IPS-15b (cell line): ENCODE results near the gene MACROH2A1.

ENCODE experiments used
- H3K27me3 ChIP-seq: one replicate; pipeline ENCODE4 v1.6.1; 2013; ENCODE audit warnings: low read length; ENCODE audit not compliant: control insufficient read depth, insufficient read depth
- H3K36me3 ChIP-seq: one replicate; pipeline ENCODE4 v1.6.1; 2013; ENCODE audit warnings: low read length; ENCODE audit not compliant: control insufficient read depth, insufficient read depth
- H3K4me1 ChIP-seq: one replicate; pipeline ENCODE4 v1.6.1; 2013; ENCODE audit warnings: mild to moderate bottlenecking, low read length; ENCODE audit not compliant: control insufficient read depth, insufficient read depth
- H3K4me3 ChIP-seq: one replicate; pipeline ENCODE4 v1.5.1; 2013; ENCODE audit warnings: low read depth, low read length
- H3K9ac ChIP-seq: one replicate; pipeline ENCODE4 v1.6.1; 2013; ENCODE audit warnings: low read depth, mild to moderate bottlenecking, low read length
- H3K9me3 ChIP-seq: one replicate; pipeline ENCODE4 v1.6.1; 2013; ENCODE audit warnings: mild to moderate bottlenecking, low read length; ENCODE audit not compliant: control insufficient read depth, insufficient read depth

The MACROH2A1 gene

DNA sequence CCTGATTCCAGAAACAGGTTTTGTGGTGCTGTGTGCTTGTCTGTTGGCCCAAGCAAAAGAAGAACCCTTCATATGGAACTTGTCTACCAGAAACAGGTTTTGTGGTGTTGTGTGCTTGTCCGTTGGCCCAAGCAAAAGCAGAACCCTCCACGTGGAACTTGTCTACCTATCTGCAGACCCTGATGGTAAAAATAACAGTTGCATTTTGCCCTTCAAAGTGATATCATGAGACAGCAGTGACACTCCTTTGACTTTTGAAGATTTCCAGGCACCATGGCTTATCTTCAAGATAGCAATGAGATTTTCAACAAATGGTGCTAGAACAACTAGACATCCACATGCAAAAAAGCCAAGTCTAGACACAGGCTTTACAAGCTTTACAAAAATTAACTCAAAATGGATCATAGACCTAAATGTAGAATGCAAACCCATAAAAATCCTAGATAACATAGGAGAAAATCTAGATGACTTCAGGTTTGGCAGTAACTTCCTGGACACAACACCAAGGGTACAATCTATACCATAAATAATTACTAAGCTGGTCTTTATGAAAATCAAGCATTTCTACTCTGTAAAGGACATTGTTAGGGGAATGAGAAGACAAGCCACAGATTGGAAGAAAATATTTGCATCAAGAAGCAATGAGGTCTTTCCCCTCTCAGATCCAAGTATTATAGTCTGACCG, 16.8 kb downstream of the MACROH2A1 start:
- no peaks in the 10 kb centered on the region for H3K36me3 ChIP-seq
- no peak overlapping the region for H3K9ac ChIP-seq
- H3K27me3 ChIP-seq = no peaks in the 10 kb centered on the region
- H3K9me3 ChIP-seq = no peaks in the 10 kb centered on the region
- H3K4me1 ChIP-seq = no peaks in the 10 kb centered on the region
- H3K4me3 ChIP-seq = no peak overlapping the region

GRCh38 chr5:135379046-135379654, 19.9 kb downstream of the MACROH2A1 start:
- Histone ChIP-seq H3K4me3 (no peak overlapping the region), H3K9ac (no peak overlapping the region), H3K4me1 (no peaks in the 10 kb centered on the region), H3K36me3 (no peaks in the 10 kb centered on the region), H3K27me3 (no peaks in the 10 kb centered on the region), H3K9me3 (no peaks in the 10 kb centered on the region)

- no peaks in the 10 kb centered on the region for H3K4me1 ChIP-seq
- no peaks in the 10 kb centered on the region for H3K27me3 ChIP-seq
- no peak overlapping the region for H3K4me3 ChIP-seq
- H3K36me3 ChIP-seq = no peaks in the 10 kb centered on the region
- H3K9ac ChIP-seq = no peak overlapping the region
- H3K9me3 ChIP-seq = no peaks in the 10 kb centered on the region
These were observed 21.0 kb downstream of the MACROH2A1 start for GRCh38 chr5:135377751-135378680.

DNA sequence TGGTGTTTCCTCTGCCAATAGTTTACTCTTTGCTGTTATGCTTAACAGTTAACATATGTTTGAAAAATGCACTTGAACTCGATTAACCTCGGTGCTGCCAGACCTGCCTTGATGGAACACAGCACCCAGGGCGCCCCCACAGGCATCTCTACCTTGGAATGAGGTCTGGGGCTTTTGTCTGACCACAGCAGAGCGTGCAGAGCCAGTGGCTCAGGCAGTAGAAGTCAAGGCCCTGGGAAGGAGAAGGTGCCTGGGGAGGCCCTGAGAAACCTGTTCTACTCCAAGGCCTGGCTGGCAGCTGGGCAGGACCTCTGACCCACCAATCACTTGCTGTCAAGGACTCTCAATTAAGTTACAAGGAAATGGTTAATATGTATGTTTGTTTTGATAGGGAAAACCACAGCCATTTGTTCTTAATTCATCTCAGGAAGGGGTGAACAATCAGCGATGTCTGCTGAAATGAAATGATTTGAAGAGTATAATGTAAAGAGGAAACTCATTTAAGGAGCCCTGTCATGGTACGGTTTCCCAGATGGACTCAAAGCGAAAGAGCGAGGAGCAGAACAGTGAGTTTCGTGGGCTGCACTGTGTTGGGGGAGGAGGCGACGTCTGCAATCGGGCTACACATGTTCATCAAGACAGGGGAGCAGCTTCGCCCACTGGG, 21.9 kb downstream of the MACROH2A1 start:
- Histone ChIP-seq H3K36me3 (no peaks in the 10 kb centered on the region), H3K4me3 (no peak overlapping the region), H3K27me3 (no peaks in the 10 kb centered on the region), H3K9me3 (no peaks in the 10 kb centered on the region), H3K4me1 (no peaks in the 10 kb centered on the region), H3K9ac (no peak overlapping the region)

GRCh38 chr5:135375040-135375793, 23.8 kb downstream of the MACROH2A1 start:
- H3K4me1 ChIP-seq = no peaks in the 10 kb centered on the region
- no peaks in the 10 kb centered on the region for H3K27me3 ChIP-seq
- no peak overlapping the region for H3K4me3 ChIP-seq
- no peak overlapping the region for H3K9ac ChIP-seq
- no peaks in the 10 kb centered on the region for H3K36me3 ChIP-seq
- H3K9me3 ChIP-seq = no peaks in the 10 kb centered on the region

DNA sequence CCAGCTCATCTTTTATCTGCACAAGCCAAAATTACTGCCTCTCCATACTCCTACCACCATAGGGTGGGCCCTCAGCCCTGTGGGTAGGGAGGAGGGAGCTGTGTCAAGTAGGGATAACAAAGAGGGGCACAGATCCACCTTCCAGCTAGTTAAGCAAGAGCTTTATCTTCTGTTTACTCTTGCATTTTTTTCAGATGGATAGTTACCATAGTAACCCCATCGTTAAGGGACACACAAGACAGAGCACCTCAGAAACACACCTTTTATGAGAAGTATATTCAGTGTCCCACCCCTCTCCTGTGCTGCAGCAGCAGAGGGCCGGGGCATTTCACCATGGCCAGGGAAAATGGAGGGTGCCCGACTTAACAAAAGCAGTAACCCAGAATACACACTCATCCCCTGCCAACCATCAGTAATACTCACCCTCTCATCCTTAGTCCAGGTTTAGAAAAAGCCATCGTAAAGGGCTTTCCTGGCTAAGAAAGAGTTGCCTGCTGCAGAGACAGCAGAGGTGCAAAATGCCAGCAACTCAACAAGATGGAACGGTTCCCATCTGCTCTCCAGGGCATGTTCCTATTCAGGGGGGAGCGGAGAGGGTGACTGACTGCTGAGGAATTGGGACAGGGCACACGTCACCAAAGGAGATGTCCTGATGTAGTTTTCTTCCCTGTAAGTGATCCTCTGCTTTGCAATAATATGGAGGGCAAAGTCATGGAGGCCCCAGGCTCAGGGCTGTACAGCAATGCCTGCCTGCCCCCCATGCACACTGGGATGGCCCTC, 25.1 kb downstream of the MACROH2A1 start:
- Histone ChIP-seq H3K27me3 (no peaks in the 10 kb centered on the region), H3K9ac (no peak overlapping the region), H3K4me1 (no peaks in the 10 kb centered on the region), H3K4me3 (no peak overlapping the region), H3K9me3 (no peaks in the 10 kb centered on the region), H3K36me3 (no peaks in the 10 kb centered on the region)

- Histone ChIP-seq H3K4me3 (no peak overlapping the region), H3K36me3 (no peaks in the 10 kb centered on the region), H3K9me3 (no peaks in the 10 kb centered on the region), H3K4me1 (no peaks in the 10 kb centered on the region), H3K9ac (no peak overlapping the region), H3K27me3 (no peaks in the 10 kb centered on the region)
These were observed 26.2 kb downstream of the MACROH2A1 start for GRCh38 chr5:135372654-135373381.

DNA sequence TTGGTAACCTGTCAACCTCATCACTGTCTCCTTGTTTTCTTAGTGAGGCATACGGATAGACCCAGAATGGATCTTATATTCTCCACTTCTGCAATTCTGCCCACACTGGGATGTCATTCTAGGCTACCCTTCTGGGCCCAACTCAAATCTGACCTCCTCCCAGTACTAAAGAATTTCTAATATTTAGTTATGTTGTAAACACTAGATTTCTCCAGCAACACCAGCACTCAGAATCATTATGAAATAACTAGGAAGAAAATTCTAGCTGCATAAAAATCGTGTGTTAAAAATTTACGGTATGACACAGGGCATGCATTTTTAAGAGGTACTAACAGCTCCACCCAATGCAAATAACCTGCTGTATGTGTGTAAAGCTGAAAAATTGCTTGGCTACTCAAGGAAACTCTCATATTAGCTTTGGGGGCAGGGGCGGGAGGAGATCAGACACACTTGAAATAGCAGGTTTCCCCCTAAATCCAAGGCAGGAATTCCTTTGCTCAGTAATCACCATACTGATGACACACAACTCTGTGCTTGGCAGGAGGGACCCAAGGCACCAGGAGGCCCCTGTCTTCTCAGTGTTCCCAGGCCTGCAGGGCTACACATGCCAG, 27.3 kb downstream of the MACROH2A1 start:
- no peaks in the 10 kb centered on the region for H3K9me3 ChIP-seq
- no peak overlapping the region for H3K9ac ChIP-seq
- no peaks in the 10 kb centered on the region for H3K36me3 ChIP-seq
- H3K27me3 ChIP-seq = no peaks in the 10 kb centered on the region
- H3K4me1 ChIP-seq = no peaks in the 10 kb centered on the region
- H3K4me3 ChIP-seq = no peak overlapping the region

DNA sequence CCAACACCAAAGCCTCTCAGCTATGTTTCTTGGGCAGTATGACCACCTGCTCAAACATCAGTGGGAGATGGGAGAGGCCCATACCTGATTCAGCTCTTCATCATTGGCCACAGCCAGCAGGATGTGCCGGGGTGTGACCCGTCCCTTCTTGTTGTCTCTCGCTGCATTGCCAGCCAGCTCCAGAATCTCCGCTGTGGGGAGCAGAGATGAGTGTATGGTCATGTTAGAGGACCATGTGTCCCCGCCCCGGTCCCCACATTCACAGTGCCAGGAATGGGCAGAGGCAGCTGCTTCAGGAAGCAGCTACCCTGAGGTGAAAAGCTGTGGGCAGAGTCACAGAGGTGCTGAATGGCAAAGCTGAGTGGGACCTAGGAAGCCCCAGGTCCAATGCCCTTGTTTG, 29.1 kb downstream of the MACROH2A1 start:
- H3K4me1 ChIP-seq = no peaks in the 10 kb centered on the region
- no peak overlapping the region for H3K9ac ChIP-seq
- H3K4me3 ChIP-seq = no peak overlapping the region
- H3K9me3 ChIP-seq = no peaks in the 10 kb centered on the region
- no peaks in the 10 kb centered on the region for H3K27me3 ChIP-seq
- H3K36me3 ChIP-seq = no peaks in the 10 kb centered on the region

GRCh38 chr5:135367554-135367953, 31.5 kb downstream of the MACROH2A1 start:
- Histone ChIP-seq H3K27me3 (no peaks in the 10 kb centered on the region), H3K9ac (no peak overlapping the region), H3K36me3 (no peaks in the 10 kb centered on the region), H3K4me3 (no peak overlapping the region), H3K4me1 (no peaks in the 10 kb centered on the region), H3K9me3 (no peaks in the 10 kb centered on the region)
